GM18505 (cell line): Measurements from ENCODE around the gene ADD3.

Experiments
- ATAC-seq: cut with Tn5 transposase; IDR thresholded peaks from one replicate; pipeline ENCODE4 v1.9.1; 2021; ENCODE audit not compliant: unreplicated experiment
- POLR2A ChIP-seq: IDR thresholded peaks from 4 replicates; pipeline ENCODE4 v1.6.1; 2011; ENCODE audit warnings: borderline replicate concordance; ENCODE audit not compliant: insufficient read depth, insufficient read length; ENCODE audit errors: extremely low read depth

The ADD3 gene

GRCh38 chr10:109997233-109997632 lies 10.6 kb upstream of the ADD3 start:
- no peak for TF ChIP-seq POLR2A

GRCh38 chr10:109998513-109998912 lies 9.3 kb upstream of the ADD3 start:
- ATAC-seq = no peak
- TF ChIP-seq POLR2A = no peak

More at GRCh38 chr10:109997233-109997632, 10.6 kb upstream of the ADD3 start:
- no peak for ATAC-seq

DNA sequence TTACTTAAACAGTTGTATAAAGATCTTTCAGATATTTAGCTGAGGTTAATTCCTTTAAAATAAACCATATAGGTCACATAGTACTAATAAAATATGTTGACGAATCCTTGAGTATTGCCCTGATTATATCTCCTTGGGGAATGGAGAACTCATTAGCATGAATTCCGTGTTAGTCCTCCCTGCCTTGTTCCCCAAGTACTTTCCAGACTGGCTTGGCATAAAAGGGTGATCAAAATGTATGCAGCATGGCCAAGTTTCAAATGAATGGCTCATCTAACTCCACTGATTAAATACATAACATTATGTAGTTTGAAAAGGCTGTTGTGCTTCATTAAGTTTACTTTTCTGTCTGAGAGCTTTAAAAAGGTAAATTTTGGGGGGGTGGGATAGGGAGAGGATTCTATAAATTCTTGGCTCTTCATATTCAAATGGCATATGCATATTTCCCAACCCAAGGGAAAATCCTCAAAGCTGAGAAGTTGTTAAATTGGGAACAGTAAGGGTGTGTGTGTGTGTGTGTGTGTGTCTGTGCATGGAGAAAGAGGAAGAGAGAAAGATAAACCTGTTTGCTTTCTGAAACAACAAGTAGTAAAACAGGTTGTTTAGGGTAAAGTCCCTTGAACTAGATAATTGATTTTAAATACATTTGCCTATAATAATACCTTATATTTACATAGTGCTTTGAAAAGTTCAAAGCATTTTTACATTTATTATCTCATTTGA lies 4.8 kb upstream of the ADD3 start:
- ATAC-seq = no peak
- TF ChIP-seq POLR2A = no peak

- no peak for ATAC-seq
- TF ChIP-seq POLR2A = no peak
Measured at GRCh38 chr10:110003524-110003885, 4.3 kb upstream of the ADD3 start.

GRCh38 chr10:110005719-110006118 lies 2.1 kb upstream of the ADD3 start:
- no peak for TF ChIP-seq POLR2A
- ATAC-seq = no peak

DNA sequence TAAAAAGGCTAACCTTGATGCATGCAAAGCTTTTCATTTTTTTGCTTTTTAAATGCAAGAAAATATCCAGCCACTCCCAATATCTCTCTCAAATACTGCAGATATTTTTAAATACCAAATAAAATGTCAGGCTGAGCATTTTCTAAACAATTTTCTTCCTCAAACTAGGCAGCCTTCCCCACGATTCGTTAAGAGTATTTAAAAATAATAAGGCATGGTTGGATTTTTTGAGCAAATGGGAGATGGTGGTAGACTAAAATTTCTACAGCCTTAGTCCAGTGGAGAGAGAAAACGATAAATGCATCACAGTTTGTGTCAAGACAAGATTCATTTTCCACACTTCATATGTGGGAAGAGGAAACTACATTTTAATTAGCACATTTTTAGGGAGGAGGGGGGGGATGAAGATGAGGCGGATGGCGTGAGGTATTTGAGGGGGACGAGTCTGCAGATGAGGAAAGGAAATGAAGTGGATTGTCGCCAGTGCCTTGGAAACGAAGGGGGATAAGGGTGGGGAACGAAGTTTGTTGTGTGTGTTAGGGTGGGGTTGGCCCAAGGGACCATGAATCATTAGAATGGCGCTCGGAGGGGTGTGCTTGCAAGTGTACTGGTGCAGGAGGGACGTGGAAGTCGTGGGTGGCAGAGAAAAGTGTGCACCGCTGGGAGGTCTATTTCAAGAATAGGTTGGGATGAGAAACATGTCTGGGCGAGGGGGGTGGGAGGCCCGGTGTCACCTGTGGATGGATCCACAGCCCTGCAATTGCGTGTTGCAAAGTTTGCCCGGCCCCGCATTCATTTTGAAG lies 1.2 kb upstream of the ADD3 start:
- no peak for ATAC-seq
- TF ChIP-seq POLR2A = no peak

DNA sequence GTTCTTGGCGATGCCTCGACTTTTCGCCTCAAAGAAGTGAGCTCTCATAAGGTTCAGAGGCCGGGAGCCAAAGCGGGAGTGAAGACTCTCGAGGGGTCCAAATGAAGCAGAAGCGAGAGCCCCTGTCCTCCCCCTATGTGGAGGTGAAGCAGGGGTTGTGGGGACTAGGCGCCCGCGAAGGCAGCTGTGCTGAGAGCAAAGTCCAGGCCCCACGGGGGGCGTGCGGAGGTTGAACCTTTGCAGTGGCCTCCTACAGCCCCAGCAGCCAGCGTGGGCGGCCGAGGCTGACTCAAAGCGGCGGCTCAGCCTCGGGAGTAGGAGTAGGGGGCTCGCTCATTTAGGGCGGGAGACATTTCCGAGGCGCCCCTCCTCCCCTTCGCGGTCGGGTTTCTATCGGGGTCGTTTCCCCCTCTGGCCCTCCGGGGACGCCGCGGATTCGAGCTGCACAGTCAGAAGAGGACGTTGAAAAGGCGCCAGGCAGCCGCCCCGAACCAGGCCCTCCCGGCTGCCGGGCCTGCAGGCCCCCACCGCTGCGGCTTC lies 553 bp upstream of the ADD3 start:
- no peak for TF ChIP-seq POLR2A

DNA sequence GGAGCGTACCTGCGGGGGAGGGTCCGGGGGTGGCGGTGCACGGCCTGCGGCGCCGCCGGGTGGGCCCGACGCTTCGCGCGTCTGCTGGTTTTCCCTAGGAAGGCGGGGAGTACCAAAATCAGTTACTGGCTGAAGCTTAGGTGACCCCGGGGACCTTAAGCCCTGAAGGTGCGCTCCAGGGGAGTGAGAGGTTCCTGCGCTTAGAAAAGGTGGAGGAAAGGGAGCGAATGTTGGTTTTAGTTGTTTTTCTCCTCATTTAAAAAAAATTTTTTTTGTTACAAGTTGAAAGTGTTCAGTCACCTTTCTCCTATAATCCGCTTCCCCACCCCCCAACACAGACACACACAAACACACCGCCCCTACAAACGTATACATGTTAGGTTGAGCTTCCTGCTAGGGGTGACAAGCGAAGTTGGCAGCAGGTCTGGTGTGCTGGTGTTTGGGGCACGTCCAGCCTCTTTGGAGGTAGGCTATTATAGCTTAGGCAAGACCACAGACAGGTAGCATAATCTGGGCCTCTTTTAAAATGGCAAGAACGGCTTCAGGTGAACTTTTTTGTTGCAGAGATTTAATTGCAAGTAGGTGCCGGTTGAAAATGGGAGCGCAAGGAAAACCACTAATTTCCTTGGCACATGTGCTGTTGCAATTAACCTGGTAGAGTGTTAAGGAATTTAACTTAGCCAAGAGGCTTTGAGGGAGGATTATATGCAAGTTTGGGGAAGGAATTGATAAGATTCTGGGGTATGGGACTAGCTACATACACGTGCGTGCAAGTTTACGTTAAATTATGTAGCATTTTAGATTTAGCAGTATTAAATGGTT lies 945 bp downstream of the ADD3 start:
- no peak for ATAC-seq
- no peak for TF ChIP-seq POLR2A

More for the DNA sequence above, 553 bp upstream of the ADD3 start:
- ATAC-seq = peak; percentile 38

DNA sequence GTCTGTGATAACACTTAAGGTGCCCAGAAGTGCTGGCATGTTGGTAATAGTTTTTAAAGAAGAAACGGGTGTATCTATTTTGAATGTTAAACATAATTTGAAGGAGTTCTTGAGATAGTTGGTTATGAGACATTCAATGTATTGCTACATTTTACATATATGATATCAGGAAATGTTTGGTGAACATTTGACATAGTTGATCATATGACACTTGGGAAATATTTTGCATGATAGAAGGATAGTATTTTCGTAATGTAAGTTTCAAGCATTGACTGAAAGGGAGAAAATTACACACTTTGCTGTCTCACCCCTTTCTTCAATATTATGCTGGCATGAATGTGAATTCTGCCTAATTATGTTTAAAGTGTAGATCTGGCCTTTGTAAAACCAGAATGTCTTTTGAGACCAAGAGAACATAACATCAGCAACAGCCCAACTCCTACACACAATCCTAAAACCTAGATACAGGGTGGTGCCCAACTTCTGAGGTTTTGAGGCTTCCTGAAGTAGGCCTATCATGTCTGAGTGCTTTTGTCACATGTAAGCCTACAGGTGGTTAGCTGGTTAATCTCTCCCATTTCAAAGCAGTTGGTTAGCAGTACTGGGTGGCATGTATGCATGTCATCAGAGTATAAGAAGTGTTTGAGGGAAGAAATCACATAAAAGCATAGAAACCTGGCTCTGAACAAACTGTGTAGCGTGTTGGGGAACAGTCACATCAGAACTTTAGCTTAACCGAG lies 2.1 kb downstream of the ADD3 start:
- no peak for TF ChIP-seq POLR2A
- ATAC-seq = no peak

DNA sequence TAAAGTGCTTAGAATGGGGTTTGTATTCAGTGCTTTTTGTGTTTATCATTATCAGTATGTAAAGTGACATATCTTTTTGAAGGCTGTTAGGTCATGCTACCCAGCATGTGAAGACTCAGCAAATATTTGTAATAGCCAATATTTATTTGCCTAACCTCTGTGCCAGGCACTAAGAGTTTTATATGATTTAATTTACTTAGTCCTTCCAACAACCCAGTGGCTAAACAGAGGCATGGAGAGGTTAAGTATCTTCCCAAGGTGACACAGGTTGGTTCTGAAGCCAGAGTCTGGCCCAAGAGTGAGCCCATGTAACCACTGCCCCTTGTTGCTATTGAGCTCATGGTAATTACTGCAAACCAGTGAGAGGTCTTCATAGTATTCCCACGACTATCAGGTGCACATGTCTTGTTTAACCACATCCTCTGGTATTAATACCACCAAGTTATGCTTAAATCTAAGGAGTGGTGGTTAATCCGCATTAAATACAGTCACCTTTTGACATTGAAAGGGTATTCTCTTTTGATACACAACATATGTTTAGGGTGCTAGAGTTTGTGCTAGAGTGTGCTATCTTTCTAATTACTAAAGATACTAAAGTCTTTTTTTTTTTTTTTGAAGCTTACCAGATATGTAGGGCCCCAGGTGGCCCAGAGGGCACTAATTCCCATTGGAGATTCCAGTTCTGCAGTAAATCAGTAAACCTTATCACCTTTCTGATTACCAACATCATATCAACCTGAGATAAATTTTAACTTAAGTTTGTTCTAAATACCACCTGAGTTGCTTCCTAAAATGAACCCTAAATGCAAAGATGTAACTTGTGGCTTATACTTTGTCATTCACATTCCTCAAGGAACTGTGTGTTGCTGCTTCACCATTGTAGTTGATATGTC lies 2.9 kb downstream of the ADD3 start:
- ATAC-seq = no peak
- no peak for TF ChIP-seq POLR2A

DNA sequence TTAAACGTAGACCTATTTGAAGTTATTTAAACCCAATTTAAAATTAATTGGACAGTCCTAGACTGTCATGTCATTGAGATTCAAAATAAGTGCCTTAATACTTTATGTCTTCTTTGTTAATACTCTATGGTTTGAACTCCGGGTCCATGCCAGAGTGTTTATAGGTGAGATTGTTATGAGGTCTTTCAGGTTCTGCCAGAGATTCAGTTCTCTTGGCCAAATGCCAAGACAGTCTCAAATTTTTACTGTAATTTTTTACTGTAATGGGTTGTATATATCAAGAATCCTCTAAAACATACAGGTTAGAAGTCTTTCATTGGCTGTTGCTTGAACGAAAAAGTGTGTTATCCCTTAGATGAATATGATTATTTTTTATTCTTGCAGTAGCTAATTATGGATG lies 3.9 kb downstream of the ADD3 start:
- no peak for TF ChIP-seq POLR2A
- ATAC-seq = no peak
